ENCODE data around the gene USH2A.

The USH2A gene

GRCh38 chr1:215878128-215878527 is 545.1 kb downstream of the USH2A start:
- Histone ChIP-seq H3K4me1 (ENCODE audit: control insufficient read depth, insufficient read depth, low read length, poor library complexity, severe bottlenecking) (no peaks in the 10 kb centered on the region), H3K36me3 (ENCODE audit: control insufficient read depth, insufficient read depth, low read length) (no peaks in the 10 kb centered on the region), H3K4me3 (ENCODE audit: extremely low read depth, insufficient read depth, low read length, poor library complexity, severe bottlenecking) (no peak overlapping the region), H3K9me3 (ENCODE audit: control insufficient read depth, low read length) (no peaks in the 10 kb centered on the region), H3K27ac (ENCODE audit: low read depth, low read length, severe bottlenecking) (no peak overlapping the region)
- 60 to 80% methylated on average over 1 of the region's 5 CpGs for WGBS, 2 experiments (ENCODE audit: insufficient coverage in 2 of 2)

DNA sequence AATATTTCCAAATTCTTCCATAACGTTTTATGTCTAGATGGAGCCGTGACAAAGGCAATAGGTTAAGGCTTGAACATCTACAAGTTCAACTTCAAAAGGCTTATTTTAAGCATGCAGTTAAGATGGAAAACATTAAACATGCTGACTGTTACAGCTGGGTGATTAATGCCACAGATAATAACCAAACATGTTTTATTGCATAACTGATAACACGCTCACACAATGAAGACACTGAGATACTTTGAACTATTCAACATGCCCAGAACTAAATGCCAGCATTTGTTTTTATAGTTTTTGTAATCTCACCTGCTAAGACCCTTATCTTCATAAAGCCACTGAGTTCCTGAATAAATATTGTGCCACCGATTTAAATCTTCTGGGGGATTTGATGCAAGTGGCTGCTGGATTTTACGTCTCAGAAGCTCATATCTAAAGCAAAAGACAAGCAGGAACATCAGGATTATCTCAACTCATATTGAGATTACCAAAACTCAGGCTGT is 545.7 kb downstream of the USH2A start:
- Histone ChIP-seq H3K4me1 (ENCODE audit: control insufficient read depth, insufficient read depth, low read length, poor library complexity, severe bottlenecking) (no peaks in the 10 kb centered on the region), H3K27ac (ENCODE audit: low read depth, low read length, severe bottlenecking) (no peak overlapping the region), H3K9me3 (ENCODE audit: control insufficient read depth, low read length) (no peaks in the 10 kb centered on the region), H3K36me3 (ENCODE audit: control insufficient read depth, insufficient read depth, low read length) (no peaks in the 10 kb centered on the region), H3K4me3 (ENCODE audit: extremely low read depth, insufficient read depth, low read length, poor library complexity, severe bottlenecking) (no peak overlapping the region)
- WGBS, 2 experiments (ENCODE audit: insufficient coverage in 2 of 2) = 82 to 100% methylated on average over 1 to 4 of the region's 5 CpGs

DNA sequence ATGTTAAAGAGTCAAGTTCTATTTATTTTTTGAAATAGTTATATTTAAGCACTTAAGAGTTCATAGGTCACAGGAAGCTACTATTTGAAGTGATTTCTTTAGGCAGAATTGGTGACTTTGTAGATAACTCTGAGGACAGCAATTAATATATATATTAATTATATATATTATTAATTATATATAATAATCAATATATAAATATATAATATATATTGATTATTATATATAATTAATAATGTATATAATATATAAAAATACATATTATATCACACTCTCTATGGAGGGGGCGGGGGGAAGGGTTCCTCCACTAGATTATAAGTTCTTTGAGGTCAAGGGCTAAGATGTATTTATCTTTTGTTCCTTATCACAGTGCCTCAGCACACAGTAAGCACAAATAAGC is 547.5 kb downstream of the USH2A start:
- Histone ChIP-seq H3K4me3 (ENCODE audit: extremely low read depth, insufficient read depth, low read length, poor library complexity, severe bottlenecking) (no peak overlapping the region), H3K36me3 (ENCODE audit: control insufficient read depth, insufficient read depth, low read length) (no peaks in the 10 kb centered on the region), H3K27ac (ENCODE audit: low read depth, low read length, severe bottlenecking) (no peak overlapping the region), H3K9me3 (ENCODE audit: control insufficient read depth, low read length) (no peaks in the 10 kb centered on the region), H3K4me1 (ENCODE audit: control insufficient read depth, insufficient read depth, low read length, poor library complexity, severe bottlenecking) (no peaks in the 10 kb centered on the region)
- no CpG with 5 or more reads among the region's 1 CpG for WGBS, 2 experiments (ENCODE audit: insufficient coverage in 2 of 2)

- Histone ChIP-seq H3K4me1 (ENCODE audit: control insufficient read depth, insufficient read depth, low read length, poor library complexity, severe bottlenecking) (no peaks in the 10 kb centered on the region), H3K27ac (ENCODE audit: low read depth, low read length, severe bottlenecking) (no peak overlapping the region), H3K36me3 (ENCODE audit: control insufficient read depth, insufficient read depth, low read length) (no peaks in the 10 kb centered on the region), H3K4me3 (ENCODE audit: extremely low read depth, insufficient read depth, low read length, poor library complexity, severe bottlenecking) (no peak overlapping the region), H3K9me3 (ENCODE audit: control insufficient read depth, low read length) (no peaks in the 10 kb centered on the region)
- WGBS, 2 experiments (ENCODE audit: insufficient coverage in 2 of 2) = no CpG with 5 or more reads among the region's 3 CpGs
Measured at GRCh38 chr1:215875236-215875635, 548.0 kb downstream of the USH2A start.

DNA sequence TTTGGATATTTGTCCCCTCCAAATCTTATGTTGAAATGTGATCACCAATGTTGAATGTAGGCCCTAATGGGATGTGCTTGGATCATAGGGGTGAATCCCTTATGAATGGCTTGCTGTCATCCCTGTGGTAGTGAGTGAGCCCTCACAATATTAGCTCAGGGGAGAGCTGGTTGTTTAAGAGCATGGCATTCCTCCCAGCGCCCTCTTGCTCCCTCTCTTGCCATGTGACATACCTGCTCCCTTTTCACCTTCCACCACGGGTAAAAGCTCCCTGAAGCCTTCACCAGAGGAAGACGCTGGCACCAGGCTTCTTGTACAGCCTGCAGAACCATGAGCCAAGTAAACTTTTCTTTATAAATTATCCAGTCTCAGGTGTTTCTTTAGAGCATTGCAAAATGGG is 550.6 kb downstream of the USH2A start:
- Histone ChIP-seq H3K36me3 (ENCODE audit: control insufficient read depth, insufficient read depth, low read length) (no peaks in the 10 kb centered on the region), H3K9me3 (ENCODE audit: control insufficient read depth, low read length) (no peaks in the 10 kb centered on the region), H3K4me3 (ENCODE audit: extremely low read depth, insufficient read depth, low read length, poor library complexity, severe bottlenecking) (no peak overlapping the region), H3K27ac (ENCODE audit: low read depth, low read length, severe bottlenecking) (no peak overlapping the region), H3K4me1 (ENCODE audit: control insufficient read depth, insufficient read depth, low read length, poor library complexity, severe bottlenecking) (no peaks in the 10 kb centered on the region)
- WGBS, 2 experiments (ENCODE audit: insufficient coverage in 2 of 2) = 76 to 79% methylated on average over 3 of the region's 3 CpGs

GRCh38 chr1:215868500-215868899 is 554.7 kb downstream of the USH2A start:
- H3K4me1 ChIP-seq (ENCODE audit: control insufficient read depth, insufficient read depth, low read length, poor library complexity, severe bottlenecking) = no peaks in the 10 kb centered on the region
- H3K27ac ChIP-seq (ENCODE audit: low read depth, low read length, severe bottlenecking) = no peak overlapping the region
- H3K9me3 ChIP-seq (ENCODE audit: control insufficient read depth, low read length) = no peaks in the 10 kb centered on the region
- no peaks in the 10 kb centered on the region for H3K36me3 ChIP-seq (ENCODE audit: control insufficient read depth, insufficient read depth, low read length)
- H3K4me3 ChIP-seq (ENCODE audit: extremely low read depth, insufficient read depth, low read length, poor library complexity, severe bottlenecking) = no peak overlapping the region
- WGBS, 2 experiments (ENCODE audit: insufficient coverage in 2 of 2) = no CpG with 5 or more reads among the region's 1 CpG

DNA sequence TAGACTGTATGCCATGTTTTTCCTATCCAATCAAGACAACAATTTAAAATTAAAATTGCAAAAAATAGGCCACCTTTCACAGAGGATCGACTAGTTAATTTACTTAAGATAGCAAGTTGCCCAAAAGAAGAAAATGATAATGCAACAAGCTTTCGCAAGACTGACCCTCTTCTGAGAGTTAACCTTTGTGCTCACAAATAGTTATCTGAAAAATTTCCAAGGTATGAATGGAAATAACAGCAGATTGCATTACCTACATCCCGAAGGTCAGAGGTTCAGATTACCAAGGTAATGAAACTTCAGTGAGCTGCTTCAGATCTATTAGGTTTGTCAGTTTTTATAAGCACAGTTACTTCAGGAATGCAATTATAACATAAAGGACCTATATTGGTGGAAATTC is 558.2 kb downstream of the USH2A start:
- H3K36me3 ChIP-seq (ENCODE audit: control insufficient read depth, insufficient read depth, low read length) = no peaks in the 10 kb centered on the region
- WGBS, 2 experiments (ENCODE audit: insufficient coverage in 2 of 2) = 86% methylated on average over 1 of the region's 3 CpGs; no CpG with 5 or more reads in 1 of the 2 experiments

DNA sequence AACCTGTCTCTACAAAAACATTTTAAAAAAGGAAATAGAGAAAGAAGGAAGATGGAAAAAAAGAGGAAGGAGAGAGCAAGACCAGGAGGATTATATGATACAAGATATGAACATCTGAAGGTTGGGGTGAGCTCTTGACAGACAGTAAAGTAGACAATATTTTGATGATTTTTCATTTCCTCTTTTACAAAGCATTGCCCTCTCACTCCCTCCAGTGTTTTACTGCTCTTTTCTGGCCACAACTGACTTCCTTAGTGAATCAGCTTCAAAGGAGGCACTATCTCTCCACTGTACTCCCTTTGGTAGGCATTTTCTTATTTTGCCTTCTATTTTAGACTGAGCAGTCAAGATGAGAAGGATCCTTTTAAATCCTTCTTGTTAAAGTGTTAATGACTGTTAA is 559.5 kb downstream of the USH2A start:
- no peak overlapping the region for H3K4me3 ChIP-seq (ENCODE audit: extremely low read depth, insufficient read depth, low read length, poor library complexity, severe bottlenecking)
- no peaks in the 10 kb centered on the region for H3K36me3 ChIP-seq (ENCODE audit: control insufficient read depth, insufficient read depth, low read length)
- H3K27ac ChIP-seq (ENCODE audit: low read depth, low read length, severe bottlenecking) = no peak overlapping the region

More for the DNA sequence above, 558.2 kb downstream of the USH2A start:
- H3K4me3 ChIP-seq (ENCODE audit: extremely low read depth, insufficient read depth, low read length, poor library complexity, severe bottlenecking) = no peak overlapping the region
- no peaks in the 10 kb centered on the region for H3K4me1 ChIP-seq (ENCODE audit: control insufficient read depth, insufficient read depth, low read length, poor library complexity, severe bottlenecking)
- no peak overlapping the region for H3K27ac ChIP-seq (ENCODE audit: low read depth, low read length, severe bottlenecking)
- no peaks in the 10 kb centered on the region for H3K9me3 ChIP-seq (ENCODE audit: control insufficient read depth, low read length)

GRCh38 chr1:215860833-215861232 is 562.4 kb downstream of the USH2A start:
- Histone ChIP-seq H3K9me3 (ENCODE audit: control insufficient read depth, low read length) (no peaks in the 10 kb centered on the region), H3K4me1 (ENCODE audit: control insufficient read depth, insufficient read depth, low read length, poor library complexity, severe bottlenecking) (no peaks in the 10 kb centered on the region), H3K4me3 (ENCODE audit: extremely low read depth, insufficient read depth, low read length, poor library complexity, severe bottlenecking) (no peak overlapping the region), H3K36me3 (ENCODE audit: control insufficient read depth, insufficient read depth, low read length) (no peaks in the 10 kb centered on the region), H3K27ac (ENCODE audit: low read depth, low read length, severe bottlenecking) (no peak overlapping the region)
- WGBS, 2 experiments (ENCODE audit: insufficient coverage in 2 of 2) = 94 to 100% methylated on average over 2 of the region's 3 CpGs

More for the DNA sequence above, 559.5 kb downstream of the USH2A start:
- Histone ChIP-seq H3K9me3 (ENCODE audit: control insufficient read depth, low read length) (no peaks in the 10 kb centered on the region), H3K4me1 (ENCODE audit: control insufficient read depth, insufficient read depth, low read length, poor library complexity, severe bottlenecking) (no peaks in the 10 kb centered on the region)

- Histone ChIP-seq H3K9me3 (ENCODE audit: control insufficient read depth, low read length) (peaks cover 3% of the 10 kb centered on the region), H3K36me3 (ENCODE audit: control insufficient read depth, insufficient read depth, low read length) (no peaks in the 10 kb centered on the region), H3K4me1 (ENCODE audit: control insufficient read depth, insufficient read depth, low read length, poor library complexity, severe bottlenecking) (no peaks in the 10 kb centered on the region), H3K4me3 (ENCODE audit: extremely low read depth, insufficient read depth, low read length, poor library complexity, severe bottlenecking) (no peak overlapping the region), H3K27ac (ENCODE audit: low read depth, low read length, severe bottlenecking) (no peak overlapping the region)
- 100% methylated on average over 1 to 2 of the region's 2 CpGs for WGBS, 2 experiments (ENCODE audit: insufficient coverage in 2 of 2)
Measured at GRCh38 chr1:215857317-215857716, 565.9 kb downstream of the USH2A start.

DNA sequence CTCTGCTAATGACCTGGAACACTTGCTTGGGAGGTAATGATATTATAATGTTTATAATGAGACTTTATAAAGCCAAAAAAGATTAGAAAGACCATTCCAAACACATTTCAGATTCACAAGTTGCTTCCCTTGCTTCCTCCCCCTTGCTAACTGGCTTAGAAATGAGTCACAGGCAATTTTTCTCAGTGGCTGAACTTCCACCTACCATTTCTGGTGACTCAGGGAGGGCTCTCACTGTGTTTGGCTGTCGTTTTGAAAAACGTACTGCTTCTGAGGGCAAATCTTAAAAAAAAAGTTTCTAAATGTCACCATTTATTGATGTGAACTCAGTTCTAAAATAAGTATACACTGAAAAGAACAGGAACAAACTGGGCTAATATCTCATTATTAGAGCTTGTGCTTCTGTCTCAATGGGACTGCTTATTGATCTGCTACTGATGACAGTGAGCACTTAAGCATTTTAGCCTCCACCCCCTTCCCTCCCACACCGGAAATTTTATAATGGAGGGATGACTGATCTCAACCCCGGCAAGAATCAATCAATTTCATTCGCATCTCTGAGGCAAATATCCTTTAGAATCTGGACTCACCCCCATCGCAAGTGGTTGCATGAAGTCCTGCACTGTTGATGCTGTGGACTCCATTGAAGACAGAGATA is 577.9 kb downstream of the USH2A start:
- H3K4me3 ChIP-seq (ENCODE audit: extremely low read depth, insufficient read depth, low read length, poor library complexity, severe bottlenecking) = no peak overlapping the region
- no peaks in the 10 kb centered on the region for H3K36me3 ChIP-seq (ENCODE audit: control insufficient read depth, insufficient read depth, low read length)
- no peaks in the 10 kb centered on the region for H3K9me3 ChIP-seq (ENCODE audit: control insufficient read depth, low read length)
- peak overlapping the region; percentile 58 for H3K27ac ChIP-seq (ENCODE audit: low read depth, low read length, severe bottlenecking)
- H3K4me1 ChIP-seq (ENCODE audit: control insufficient read depth, insufficient read depth, low read length, poor library complexity, severe bottlenecking) = no peaks in the 10 kb centered on the region
- WGBS, 2 experiments (ENCODE audit: insufficient coverage in 2 of 2) = 89% methylated on average over 3 of the region's 6 CpGs; no CpG with 5 or more reads in 1 of the 2 experiments
